Neural progenitor cell (in vitro differentiated cells): ENCODE data around the gene SPATC1L.

Source experiments
- CTCF ChIP-seq: fragments of 200-600 bp; sonication (generic); IDR thresholded peaks from 2 replicates; pipeline ENCODE4 v1.5.1; 2017; ENCODE audit warnings: antibody characterized with exemption, mild to moderate bottlenecking
- EZH2 ChIP-seq: fragments of 200-600 bp; sonication (generic); IDR thresholded peaks from 2 replicates; pipeline ENCODE4 v1.6.1; 2017; ENCODE audit warnings: antibody characterized with exemption, mild to moderate bottlenecking, moderate library complexity

GRCh38 chr21:46129846-46130651 lies 54.2 kb downstream of the SPATC1L start:
- no peak for TF ChIP-seq EZH2
- TF ChIP-seq CTCF, result no peak
